ENCODE results near the gene RBM47.
A peak's percentile ranks its signal among the peaks of the same experiment; 100 is the strongest.

The RBM47 gene

GRCh38 chr4:40493160-40493559 lies 136.5 kb downstream of the RBM47 start:
- DNase-seq: no peak

DNA sequence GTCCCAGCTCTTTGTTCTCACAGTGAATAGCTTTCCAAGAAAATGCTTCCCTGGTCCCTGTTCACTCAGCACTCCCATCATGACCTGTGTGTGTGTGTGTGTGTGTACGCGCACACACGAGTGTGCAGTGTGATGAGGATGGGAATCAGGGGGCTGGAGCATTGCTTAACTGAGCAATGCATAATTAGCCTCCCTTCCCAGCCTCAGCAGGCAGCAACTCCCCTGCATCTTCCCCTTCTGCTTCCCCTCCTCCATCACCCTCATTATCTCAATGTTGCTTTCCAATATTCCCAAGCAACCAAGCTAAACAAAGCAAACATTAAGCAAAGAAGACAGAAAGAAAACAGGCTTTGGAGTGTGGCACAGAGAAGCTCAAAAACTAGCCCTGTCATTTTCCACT lies 137.0 kb downstream of the RBM47 start:
- no peak for DNase-seq

- no peak for DNase-seq
Measured at GRCh38 chr4:40490481-40490880, 139.2 kb downstream of the RBM47 start.

DNA sequence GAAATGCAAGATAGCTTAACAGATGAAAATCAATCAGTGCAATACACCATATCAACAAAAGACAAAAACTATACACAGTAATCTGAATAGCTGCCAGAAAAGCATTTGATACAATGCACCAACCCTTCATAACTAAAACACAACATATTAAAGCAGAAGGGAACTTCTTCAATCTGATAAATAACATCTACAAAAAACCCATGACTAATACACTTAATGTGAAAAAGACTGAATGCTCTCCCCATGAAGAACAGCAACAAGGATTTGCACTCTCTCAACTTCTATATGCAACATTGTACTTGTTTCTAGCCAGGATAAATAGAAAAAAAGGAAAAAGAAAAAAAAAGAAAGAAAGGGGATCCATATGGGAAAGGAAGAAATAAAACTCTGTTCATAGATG lies 139.7 kb downstream of the RBM47 start:
- no peak for DNase-seq

DNA sequence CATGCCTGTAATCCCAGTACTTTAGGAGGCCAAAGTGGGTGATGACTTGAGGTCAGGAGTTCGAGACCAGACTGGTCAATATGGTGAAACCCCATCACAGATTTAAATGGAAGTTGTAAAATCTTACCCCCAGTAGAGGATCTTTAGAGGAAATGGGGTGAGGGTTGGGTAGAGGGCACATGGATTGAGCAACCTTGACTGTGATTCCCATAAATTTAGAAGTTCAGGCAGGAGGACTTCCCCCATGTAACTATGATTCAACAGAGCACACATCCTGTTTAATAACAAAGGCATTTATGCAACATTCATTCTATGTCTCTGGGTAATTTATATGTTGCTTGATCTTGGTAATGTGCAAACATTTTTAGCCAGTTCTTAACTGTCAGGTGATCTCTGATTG lies 143.1 kb downstream of the RBM47 start:
- DNase-seq: no peak

- DNase-seq: no peak
Measured at GRCh38 chr4:40484346-40485090, 145.1 kb downstream of the RBM47 start.

GRCh38 chr4:40482985-40483647 lies 146.5 kb downstream of the RBM47 start:
- DNase-seq: peak in 4 of 51 donors; percentile 1 to 5 (median 4)

DNA sequence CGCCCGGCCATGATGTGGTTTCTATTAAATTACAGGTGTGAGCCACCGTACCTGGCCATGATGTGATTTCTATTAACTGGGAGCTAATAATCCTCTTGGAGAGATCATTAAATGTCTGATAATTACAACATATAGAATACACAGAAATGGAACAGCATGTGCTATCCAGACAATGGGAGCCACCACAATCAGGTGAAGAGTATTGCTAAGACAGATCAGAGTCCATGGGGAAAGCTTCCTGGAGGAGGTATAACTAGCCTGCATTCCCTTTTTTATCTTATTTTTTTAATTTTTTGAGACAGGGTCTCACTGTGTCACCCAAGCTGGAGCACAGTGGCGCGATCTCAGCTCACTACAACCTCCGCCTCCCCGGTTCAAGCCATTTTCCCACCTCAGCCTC lies 147.7 kb downstream of the RBM47 start:
- DNase-seq: no peak

- no peak for DNase-seq
Measured at GRCh38 chr4:40480291-40480690, 149.4 kb downstream of the RBM47 start.

DNA sequence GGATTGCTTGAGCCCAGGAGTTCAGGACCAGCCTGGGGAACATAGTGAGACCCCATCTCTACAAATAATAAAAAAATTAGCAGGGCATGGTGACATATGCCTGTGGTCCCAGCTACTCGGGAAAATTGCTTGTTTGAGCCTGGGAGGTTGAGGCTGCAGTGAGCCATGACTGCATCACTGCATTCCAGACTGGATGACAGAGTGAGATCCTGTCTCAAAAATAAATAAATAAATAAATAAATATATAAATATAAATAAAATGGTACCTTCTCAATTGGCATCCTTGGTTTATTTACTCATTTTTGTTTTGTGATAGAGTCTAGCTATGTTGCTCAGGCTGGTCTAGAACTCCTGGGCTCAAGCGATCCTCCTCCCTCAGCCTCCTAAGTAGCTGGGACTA lies 150.3 kb downstream of the RBM47 start:
- DNase-seq: no peak

GRCh38 chr4:40475609-40476008 lies 154.1 kb downstream of the RBM47 start:
- DNase-seq: no peak

- DNase-seq: no peak
Measured at GRCh38 chr4:40473578-40474388, 155.9 kb downstream of the RBM47 start.

GRCh38 chr4:40471923-40472322 lies 157.7 kb downstream of the RBM47 start:
- no peak for DNase-seq

GRCh38 chr4:40466789-40467188 lies 162.9 kb downstream of the RBM47 start:
- no peak for DNase-seq

DNA sequence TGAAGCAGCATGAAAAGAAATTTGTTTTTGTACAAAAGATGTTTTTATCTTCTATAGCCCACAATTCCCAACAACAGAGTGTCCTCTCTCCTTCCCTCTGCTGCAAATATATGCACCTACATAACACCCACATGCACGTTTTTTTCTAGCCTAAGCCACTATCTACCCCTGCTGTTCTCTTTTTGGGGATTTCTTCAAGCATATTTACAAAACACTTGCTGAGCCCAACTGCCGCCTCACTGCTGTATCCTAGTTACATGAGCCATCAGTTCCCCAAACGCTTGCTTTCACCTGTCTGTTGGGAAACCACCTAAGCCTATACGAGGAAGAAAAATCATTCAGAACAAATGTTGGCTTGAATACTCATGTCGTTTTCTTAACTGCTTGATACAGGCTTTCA lies 167.3 kb downstream of the RBM47 start:
- no peak for DNase-seq

- DNase-seq: no peak
Measured at GRCh38 chr4:40461879-40462278, 167.8 kb downstream of the RBM47 start.

- no peak for DNase-seq
Measured at GRCh38 chr4:40461062-40461461, 168.6 kb downstream of the RBM47 start.

DNA sequence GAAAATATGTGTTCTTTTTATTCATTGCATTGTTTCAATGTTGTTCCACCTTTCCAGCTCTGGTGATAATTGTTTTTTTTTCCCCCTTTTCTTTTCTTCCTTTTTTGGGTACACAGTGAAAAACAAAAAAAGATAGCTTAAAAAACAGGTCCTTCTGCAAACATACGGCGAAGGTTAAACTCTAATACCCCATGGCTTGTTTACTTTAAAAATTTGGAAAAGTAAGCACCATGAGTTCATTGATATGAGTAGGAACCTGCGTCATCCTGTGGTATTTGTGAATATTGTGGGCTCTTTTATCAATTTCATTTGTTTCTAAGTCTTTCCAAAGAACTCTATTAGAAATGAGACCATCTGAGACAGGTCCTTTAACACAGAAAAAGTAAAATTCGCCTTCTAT lies 171.0 kb downstream of the RBM47 start:
- no peak for DNase-seq

DNA sequence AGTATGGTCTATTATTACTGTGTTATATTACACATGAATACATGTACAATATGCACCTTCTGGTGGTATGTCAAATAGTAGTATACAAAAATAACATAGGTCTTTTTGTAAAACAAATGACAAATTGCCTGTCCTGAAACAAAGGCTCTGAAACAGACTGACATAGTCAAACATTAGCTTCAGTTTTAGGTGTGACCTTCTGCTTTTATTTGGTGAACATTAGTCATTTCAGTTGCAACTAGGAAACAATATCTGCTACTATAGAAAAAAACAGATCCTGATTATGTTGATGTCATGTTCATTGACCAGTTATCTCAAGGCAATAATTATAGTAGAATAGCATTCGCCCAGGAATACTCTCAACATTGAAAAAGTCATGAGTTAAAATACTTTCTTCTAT lies 171.6 kb downstream of the RBM47 start:
- no peak for DNase-seq

DNA sequence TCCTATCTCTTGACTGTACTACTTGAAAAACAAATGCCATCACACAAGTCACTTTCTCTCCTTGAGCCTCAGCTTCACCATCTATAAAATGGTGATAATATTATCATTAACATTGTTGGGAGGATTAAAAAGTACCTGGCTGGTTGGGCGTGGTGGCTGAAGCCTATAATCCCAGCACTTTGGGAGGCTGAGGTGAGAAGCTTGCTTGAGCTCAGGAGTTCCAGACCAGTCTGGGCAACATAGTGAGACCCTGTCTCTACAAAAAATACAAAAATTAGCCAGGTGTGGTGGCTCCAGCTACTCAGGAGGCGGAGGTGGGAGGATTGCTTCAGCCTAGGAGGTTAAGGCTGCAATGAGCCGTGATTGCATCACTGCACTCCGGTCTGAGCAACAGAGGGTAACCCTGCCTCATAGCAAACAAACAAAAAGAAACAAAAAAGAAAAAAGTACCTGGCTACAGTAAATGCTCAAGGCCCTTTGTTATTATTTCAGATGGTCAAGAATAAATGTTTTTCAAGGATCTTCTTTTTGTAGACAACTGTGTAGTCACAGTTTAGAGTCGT lies 174.2 kb downstream of the RBM47 start:
- no peak for DNase-seq

DNA sequence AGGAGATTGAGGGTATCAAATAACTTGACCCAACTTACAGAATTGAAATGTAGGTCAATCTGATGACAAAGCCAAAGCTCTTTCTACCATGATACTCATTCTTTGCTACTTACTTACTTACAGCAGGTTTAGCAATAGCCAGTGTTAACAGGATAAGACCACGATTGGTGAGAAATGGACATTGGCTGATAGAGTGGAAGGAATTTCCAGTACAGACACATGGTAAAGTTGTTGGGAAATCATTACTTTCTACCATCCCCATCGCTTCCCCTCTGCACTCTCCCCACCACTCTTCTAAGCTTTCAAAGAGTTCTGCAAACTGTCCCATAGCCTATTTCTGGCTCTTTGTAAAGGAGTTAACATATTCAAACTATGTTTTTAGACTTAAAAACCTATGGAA lies 174.8 kb downstream of the RBM47 start:
- DNase-seq: no peak

GRCh38 chr4:40453912-40454311 lies 175.8 kb downstream of the RBM47 start:
- no peak for DNase-seq

Data from hypothalamus (tissue), 51 donors.